Measurements from ENCODE around the gene SALL1. TPM values are rescaled to one million over a fixed set of nuclear protein-coding genes. Genes with fewer than 3 reads are reported as not detected.

SALL1 gene
- total and polyA plus RNA-seq, 2 of the 13 experiments (the other 11 are each of a cell fraction or from before 2014, with no cell fraction given): 6.6 to 12.3 TPM

- TF ChIP-seq ZNF512 (CRISPR knock-in tag; IDR thresholded peaks at IDR 0.05) (no peak), ZNF33B (CRISPR knock-in tag; IDR thresholded peaks at IDR 0.05) (peak; percentile 4; the same call in 1 of the 2 replicates), ZNF510 (CRISPR knock-in tag; IDR thresholded peaks at IDR 0.05; ENCODE audit: low read depth) (no peak), NR2C2 (CRISPR knock-in tag; IDR thresholded peaks at IDR 0.05; ENCODE audit: borderline replicate concordance) (0 out of 2 replicates have a peak, but pooled peaks have one; percentile 15), ZNF589 (CRISPR knock-in tag; conservative IDR thresholded peaks at IDR 0.05) (no peak), ZNF549 (CRISPR knock-in tag; IDR thresholded peaks at IDR 0.05) (no peak), MEIS1 (CRISPR knock-in tag; IDR thresholded peaks at IDR 0.05; ENCODE audit: borderline replicate concordance) (0 out of 2 replicates have a peak, but pooled peaks have one; percentile 66), ZNF337 (CRISPR knock-in tag; IDR thresholded peaks at IDR 0.05; ENCODE audit: borderline replicate concordance, low read depth) (no peak), FOXC1 (CRISPR knock-in tag; IDR thresholded peaks at IDR 0.05; ENCODE audit: borderline replicate concordance) (no peak), JARID2 (CRISPR knock-in tag; IDR thresholded peaks at IDR 0.05; ENCODE audit: insufficient replicate concordance) (no peak), ZNF580 (CRISPR knock-in tag; IDR thresholded peaks at IDR 0.05; ENCODE audit: borderline replicate concordance, low read depth) (no peak), TBL1XR1 (IDR thresholded peaks at IDR 0.05; ENCODE audit: borderline replicate concordance, low read length, partially characterized antibody) (no peak), ZNF749 (CRISPR knock-in tag; IDR thresholded peaks at IDR 0.05; ENCODE audit: borderline replicate concordance) (no peak), ZNF296 (CRISPR knock-in tag; conservative IDR thresholded peaks at IDR 0.05) (0 out of 2 replicates have a peak, but pooled peaks have one; percentile 21), ZNF280D (CRISPR knock-in tag; IDR thresholded peaks at IDR 0.05) (peak; percentile 40; the same call in 1 of the 2 replicates), AGO1 (IDR thresholded peaks at IDR 0.05; ENCODE audit: low read depth, low read length, poor library complexity, severe bottlenecking) (peak; percentile 9), GFI1 (CRISPR knock-in tag; IDR thresholded peaks at IDR 0.05; ENCODE audit: borderline replicate concordance) (no peak), FUBP1 (CRISPR knock-in tag; IDR thresholded peaks at IDR 0.05; ENCODE audit: borderline replicate concordance) (no peak), TSC22D2 (CRISPR knock-in tag; IDR thresholded peaks at IDR 0.05; ENCODE audit: borderline replicate concordance) (no peak), E2F1 (CRISPR knock-in tag; IDR thresholded peaks at IDR 0.05) (no peak), ZNF367 (CRISPR knock-in tag; IDR thresholded peaks at IDR 0.05; ENCODE audit: borderline replicate concordance) (no peak)
These were observed 1.3 kb downstream of the SALL1 start (continued) for GRCh38 chr16:51149721-51150164.

Measured in HepG2 (cell line).